HL-60 (cell line): Measurements from ENCODE around the gene NKX3-2.

Experiments used
- DNase-seq, 2 experiments: peaks; one replicate each; pipeline ENCODE4 v3.0.0-alpha.2; 2010 to 2020; ENCODE audit warnings: low read depth in 1 of 2, low spot score in 1 of 2
- H3K27ac ChIP-seq: fragments of 250-450 bp; sonication (Bioruptor Pico); replicated peaks from 2 replicates; pipeline ENCODE4 v1.5.1; 2020; ENCODE audit warnings: mild to moderate bottlenecking, moderate library complexity
- H3K27me3 ChIP-seq: fragments of 250-450 bp; sonication (Bioruptor Pico); 2 replicates; pipeline ENCODE4 v1.5.1; 2021; ENCODE audit warnings: mild to moderate bottlenecking, moderate library complexity; ENCODE audit not compliant: insufficient read depth, poor library complexity, severe bottlenecking
- H3K4me3 ChIP-seq: replicated peaks from 2 replicates; pipeline ENCODE4 v1.5.1; 2011; ENCODE audit warnings: mild to moderate bottlenecking, control low read depth, low read length; ENCODE audit not compliant: insufficient read depth
- GABPA ChIP-seq: IDR thresholded peaks from 2 replicates; pipeline ENCODE4 v1.6.1; 2012; ENCODE audit warnings: low read depth
- POLR2AphosphoS5 ChIP-seq: IDR thresholded peaks from 2 replicates; pipeline ENCODE4 v1.6.1; 2012; ENCODE audit warnings: low read depth
- REST ChIP-seq: IDR thresholded peaks from 2 replicates; pipeline ENCODE4 v1.6.1; 2012; ENCODE audit warnings: low read depth; ENCODE audit not compliant: insufficient replicate concordance
- SPI1 ChIP-seq: IDR thresholded peaks from 2 replicates; pipeline ENCODE4 v1.6.1; 2012; ENCODE audit warnings: low read depth, mild to moderate bottlenecking, borderline replicate concordance
- TF ChIP-seq, protein P1 (sequence below): IDR thresholded peaks from one replicate; pipeline ENCODE4 v1.5.1; 2011; ENCODE audit warnings: low read length, control low read depth, inconsistent platforms; ENCODE audit not compliant: insufficient read depth

Gene NKX3-2

GRCh38 chr4:13536607-13537006 is 7.7 kb downstream of the NKX3-2 start:
- no peak overlapping the region for H3K27ac ChIP-seq
- no peak for DNase-seq
- peaks cover 86% of the 10 kb centered on the region for H3K27me3 ChIP-seq
- TF ChIP-seq POLR2AphosphoS5, result no peak
- H3K4me3 ChIP-seq, result no peak overlapping the region

DNA sequence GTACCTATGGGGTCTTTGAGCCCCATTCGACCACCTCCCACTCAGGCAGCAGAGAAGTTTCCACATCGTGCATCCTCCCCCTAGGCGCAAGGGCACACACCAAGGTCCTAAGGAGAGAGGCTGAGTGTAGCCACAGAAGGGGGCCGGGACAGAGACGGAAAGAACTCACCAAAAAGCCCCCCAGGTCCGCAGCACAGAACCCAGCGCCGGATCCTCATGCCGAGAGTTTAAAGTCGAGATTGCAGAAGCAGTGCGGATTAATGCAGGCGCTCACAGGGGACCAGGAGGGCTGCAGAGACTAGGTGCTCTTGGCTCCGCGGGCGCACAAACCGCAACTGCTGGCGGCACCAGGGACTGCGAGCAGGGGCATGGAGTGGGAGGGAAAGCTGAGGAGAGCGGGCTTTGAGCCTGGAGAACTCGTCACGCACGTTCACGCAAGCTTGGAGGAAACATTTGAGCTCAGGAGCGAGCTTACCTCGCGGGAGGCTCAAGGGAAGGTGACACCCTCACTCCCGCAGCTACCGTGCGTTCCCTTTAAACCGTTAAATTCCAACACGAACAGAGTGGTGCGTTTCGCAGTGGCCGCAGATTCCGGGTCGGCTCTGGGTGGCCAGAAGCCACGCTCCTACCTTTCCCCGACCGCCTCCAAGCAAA is 8.5 kb downstream of the NKX3-2 start:
- H3K27ac ChIP-seq, result no peak overlapping the region
- peaks cover 84% of the 10 kb centered on the region for H3K27me3 ChIP-seq
- no peak for TF ChIP-seq REST
- no peak overlapping the region for H3K4me3 ChIP-seq
- DNase-seq, result no peak

- Histone ChIP-seq H3K4me3 (no peak overlapping the region), H3K27ac (no peak overlapping the region), H3K27me3 (peaks cover 76% of the 10 kb centered on the region)
- TF ChIP-seq SPI1 (no peak), REST (no peak), GABPA (no peak), POLR2AphosphoS5 (no peak)
- TF ChIP-seq, protein P1, sequence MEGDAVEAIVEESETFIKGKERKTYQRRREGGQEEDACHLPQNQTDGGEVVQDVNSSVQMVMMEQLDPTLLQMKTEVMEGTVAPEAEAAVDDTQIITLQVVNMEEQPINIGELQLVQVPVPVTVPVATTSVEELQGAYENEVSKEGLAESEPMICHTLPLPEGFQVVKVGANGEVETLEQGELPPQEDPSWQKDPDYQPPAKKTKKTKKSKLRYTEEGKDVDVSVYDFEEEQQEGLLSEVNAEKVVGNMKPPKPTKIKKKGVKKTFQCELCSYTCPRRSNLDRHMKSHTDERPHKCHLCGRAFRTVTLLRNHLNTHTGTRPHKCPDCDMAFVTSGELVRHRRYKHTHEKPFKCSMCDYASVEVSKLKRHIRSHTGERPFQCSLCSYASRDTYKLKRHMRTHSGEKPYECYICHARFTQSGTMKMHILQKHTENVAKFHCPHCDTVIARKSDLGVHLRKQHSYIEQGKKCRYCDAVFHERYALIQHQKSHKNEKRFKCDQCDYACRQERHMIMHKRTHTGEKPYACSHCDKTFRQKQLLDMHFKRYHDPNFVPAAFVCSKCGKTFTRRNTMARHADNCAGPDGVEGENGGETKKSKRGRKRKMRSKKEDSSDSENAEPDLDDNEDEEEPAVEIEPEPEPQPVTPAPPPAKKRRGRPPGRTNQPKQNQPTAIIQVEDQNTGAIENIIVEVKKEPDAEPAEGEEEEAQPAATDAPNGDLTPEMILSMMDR, result no peak
- no peak for DNase-seq
Measured at GRCh38 chr4:13535118-13535517, 9.2 kb downstream of the NKX3-2 start.

DNA sequence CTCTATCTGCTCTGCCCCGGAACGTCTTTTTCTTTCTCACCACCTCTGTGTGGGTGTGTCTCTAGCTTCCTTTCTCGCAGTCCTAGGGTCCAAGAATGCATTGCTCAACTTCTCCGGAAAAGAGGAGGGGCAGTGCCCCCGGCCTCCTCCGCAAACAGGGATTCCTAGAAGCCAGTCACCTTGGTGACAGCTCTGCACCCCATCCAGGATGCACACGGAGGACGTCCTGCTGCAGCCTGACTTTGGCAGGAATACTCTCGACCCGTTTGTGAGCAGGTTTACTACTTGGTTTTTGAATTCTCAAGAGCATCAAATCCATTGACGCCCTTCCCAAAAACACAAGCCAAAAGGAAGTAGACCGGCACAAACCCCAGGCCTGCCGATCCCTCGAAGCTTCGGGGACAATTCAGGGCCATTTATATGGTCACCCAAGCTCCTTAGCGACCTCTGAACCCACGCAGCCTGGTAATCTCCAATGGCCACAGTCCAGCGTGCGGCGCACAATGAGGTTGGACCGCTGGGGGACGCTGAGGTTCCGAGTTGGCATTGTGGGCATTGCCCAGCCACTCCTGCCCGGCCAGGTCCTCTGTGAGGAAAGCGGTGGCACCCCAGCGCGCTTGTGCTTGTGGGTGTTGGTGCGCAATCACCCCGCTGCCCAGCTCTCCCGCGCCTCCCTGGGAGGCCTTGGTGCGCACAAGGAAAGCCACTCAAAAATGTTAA is 9.8 kb downstream of the NKX3-2 start:
- Histone ChIP-seq H3K4me3 (no peak overlapping the region), H3K27me3 (peaks cover 70% of the 10 kb centered on the region), H3K27ac (no peak overlapping the region)
- no peak for DNase-seq
- TF ChIP-seq REST (no peak), GABPA (no peak), POLR2AphosphoS5 (no peak), SPI1 (no peak)
- TF ChIP-seq, protein P1, result no peak
